Measurements from ENCODE around the gene SV2B. TPM values are rescaled to one million over a fixed set of nuclear protein-coding genes. Genes with fewer than 3 reads are reported as not detected.

Gene SV2B
- total RNA-seq, 1 donor, result not detected

DNA sequence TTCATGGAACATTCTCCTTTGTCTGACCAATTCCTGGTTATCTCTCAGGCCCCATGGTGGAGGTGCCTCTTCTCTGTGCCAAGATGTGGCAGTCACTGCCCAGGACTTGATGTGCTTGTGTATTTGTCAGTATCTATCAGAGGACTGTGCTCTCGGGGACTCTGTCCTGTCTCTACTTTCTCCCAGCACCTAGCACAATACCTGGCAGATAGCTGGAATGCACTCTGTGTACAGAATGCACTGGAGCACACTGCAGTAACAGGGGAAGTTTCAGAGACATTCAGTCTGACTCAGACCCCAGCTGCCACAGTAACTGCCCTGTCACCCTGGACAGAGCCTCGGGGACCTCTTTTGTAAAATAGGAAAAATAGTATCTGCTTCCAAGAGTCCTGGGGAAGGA is 34.6 kb upstream of the SV2B start:
- H3K4me3 ChIP-seq (ENCODE audit: low read depth, low read length), result no peak overlapping the region
- DNase-seq (ENCODE audit: low read depth), result no peak
- TF ChIP-seq, protein P1, sequence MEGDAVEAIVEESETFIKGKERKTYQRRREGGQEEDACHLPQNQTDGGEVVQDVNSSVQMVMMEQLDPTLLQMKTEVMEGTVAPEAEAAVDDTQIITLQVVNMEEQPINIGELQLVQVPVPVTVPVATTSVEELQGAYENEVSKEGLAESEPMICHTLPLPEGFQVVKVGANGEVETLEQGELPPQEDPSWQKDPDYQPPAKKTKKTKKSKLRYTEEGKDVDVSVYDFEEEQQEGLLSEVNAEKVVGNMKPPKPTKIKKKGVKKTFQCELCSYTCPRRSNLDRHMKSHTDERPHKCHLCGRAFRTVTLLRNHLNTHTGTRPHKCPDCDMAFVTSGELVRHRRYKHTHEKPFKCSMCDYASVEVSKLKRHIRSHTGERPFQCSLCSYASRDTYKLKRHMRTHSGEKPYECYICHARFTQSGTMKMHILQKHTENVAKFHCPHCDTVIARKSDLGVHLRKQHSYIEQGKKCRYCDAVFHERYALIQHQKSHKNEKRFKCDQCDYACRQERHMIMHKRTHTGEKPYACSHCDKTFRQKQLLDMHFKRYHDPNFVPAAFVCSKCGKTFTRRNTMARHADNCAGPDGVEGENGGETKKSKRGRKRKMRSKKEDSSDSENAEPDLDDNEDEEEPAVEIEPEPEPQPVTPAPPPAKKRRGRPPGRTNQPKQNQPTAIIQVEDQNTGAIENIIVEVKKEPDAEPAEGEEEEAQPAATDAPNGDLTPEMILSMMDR (IDR thresholded peaks at IDR 0.05; ENCODE audit: insufficient read depth, low read depth, low read length), result no peak

DNA sequence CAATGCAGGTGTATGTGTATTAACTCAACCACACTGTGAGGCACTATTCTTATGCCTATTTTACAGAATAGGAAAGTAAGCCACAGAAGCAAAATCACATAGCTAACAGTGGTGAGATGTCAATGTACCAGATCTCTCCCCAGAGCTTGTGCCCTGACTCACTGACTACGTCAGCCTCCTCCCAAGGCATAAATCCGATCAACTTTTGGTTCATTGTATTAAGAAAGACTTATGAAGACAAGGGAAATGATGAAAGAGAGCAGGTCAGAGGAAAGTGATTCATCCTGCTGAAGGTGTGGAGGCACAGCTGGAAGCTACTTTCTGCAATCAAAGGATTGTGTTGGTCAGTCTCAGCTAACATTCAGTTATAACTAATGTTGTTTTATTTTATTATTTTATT is 33.0 kb upstream of the SV2B start:
- no peak overlapping the region for H3K4me3 ChIP-seq (ENCODE audit: low read depth, low read length)
- DNase-seq (ENCODE audit: low read depth), result no peak
- TF ChIP-seq, protein P1 (IDR thresholded peaks at IDR 0.05; ENCODE audit: insufficient read depth, low read depth, low read length), result no peak

DNA sequence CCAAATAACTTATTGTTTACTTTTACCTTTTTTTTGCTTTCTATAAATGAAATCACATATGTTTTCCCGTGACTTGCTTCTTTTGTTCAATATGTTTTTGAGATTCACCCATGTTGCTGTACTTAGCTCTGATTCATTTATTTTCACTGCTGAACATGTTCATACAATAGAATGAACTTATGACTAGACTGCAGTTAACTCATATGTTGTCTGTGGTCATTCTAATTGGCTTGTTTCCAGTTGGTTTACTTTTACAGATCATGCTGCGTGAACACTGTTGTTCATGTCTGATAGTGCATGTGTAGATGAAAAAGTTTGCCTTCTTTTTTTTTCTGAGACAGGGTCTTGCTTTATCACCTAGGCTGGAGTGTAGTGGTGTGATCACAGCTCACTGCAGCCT is 31.6 kb upstream of the SV2B start:
- no peak overlapping the region for H3K4me3 ChIP-seq (ENCODE audit: low read depth, low read length)
- TF ChIP-seq, protein P1 (IDR thresholded peaks at IDR 0.05; ENCODE audit: insufficient read depth, low read depth, low read length), result no peak
- no peak for DNase-seq (ENCODE audit: low read depth)

DNA sequence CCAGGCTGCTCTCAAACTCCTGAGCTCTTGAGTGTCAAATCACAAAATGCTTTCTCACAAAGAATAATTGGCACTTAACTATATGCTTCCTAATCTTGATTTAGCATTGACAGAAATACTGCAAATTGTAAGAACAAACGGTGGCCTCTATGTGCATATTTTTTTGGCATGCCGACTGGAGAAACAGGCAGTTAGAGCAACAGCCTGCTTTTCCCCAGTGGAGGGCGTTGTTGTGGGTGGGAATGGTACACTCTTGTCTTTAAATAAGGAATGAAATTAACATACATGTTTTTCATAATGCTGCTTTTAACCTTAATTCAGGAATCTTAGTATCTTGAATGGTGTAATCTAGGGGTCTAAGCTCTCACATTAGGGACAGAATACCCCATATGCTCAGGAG is 31.1 kb upstream of the SV2B start:
- TF ChIP-seq, protein P1 (IDR thresholded peaks at IDR 0.05; ENCODE audit: insufficient read depth, low read depth, low read length), result no peak
- no peak for DNase-seq (ENCODE audit: low read depth)

DNA sequence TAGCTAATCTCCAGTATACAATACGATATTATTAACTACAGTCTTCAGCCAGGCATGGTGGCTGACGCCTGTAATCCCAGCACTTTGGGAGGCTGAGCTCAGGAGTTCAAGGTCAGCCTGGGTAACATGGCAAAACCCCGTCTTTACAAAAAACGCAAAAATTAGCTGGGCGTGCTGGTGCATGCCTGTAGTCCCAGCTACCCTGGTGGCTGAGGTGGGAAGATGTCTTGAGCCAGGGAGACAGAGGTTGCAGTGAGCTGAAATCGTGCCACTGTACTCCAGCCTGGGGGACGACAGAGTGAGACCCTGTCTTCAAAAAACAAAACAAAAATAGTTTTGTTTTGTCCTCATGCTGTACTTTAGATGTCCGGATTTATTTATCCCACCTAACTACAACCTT is 29.2 kb upstream of the SV2B start:
- no peak overlapping the region for H3K4me3 ChIP-seq (ENCODE audit: low read depth, low read length)
- TF ChIP-seq, protein P1 (IDR thresholded peaks at IDR 0.05; ENCODE audit: insufficient read depth, low read depth, low read length), result no peak

More for the DNA sequence above, 31.1 kb upstream of the SV2B start:
- no peak overlapping the region for H3K4me3 ChIP-seq (ENCODE audit: low read depth, low read length)

DNA sequence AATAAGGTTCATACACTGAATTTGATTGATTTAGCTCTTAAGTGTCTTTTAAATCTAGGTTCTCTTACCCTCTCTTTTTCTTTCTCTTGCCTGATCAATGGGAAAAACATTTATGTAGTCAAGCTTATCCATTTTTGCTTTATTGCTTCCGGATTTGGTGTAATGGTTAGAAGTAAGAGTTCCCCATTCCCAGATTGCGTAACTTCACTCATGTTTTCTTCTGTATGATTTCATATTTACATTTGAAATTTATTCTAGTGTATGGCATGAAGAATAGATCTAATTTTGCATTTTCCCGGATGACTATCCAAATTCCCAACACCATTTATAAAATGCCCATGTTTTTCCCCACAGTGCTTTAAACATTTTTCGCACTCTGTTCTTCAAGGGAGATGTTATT is 27.9 kb upstream of the SV2B start:
- DNase-seq (ENCODE audit: low read depth), result no peak
- H3K4me3 ChIP-seq (ENCODE audit: low read depth, low read length), result no peak overlapping the region
- TF ChIP-seq, protein P1 (IDR thresholded peaks at IDR 0.05; ENCODE audit: insufficient read depth, low read depth, low read length), result no peak

More for the DNA sequence above, 29.2 kb upstream of the SV2B start:
- DNase-seq (ENCODE audit: low read depth), result no peak

DNA sequence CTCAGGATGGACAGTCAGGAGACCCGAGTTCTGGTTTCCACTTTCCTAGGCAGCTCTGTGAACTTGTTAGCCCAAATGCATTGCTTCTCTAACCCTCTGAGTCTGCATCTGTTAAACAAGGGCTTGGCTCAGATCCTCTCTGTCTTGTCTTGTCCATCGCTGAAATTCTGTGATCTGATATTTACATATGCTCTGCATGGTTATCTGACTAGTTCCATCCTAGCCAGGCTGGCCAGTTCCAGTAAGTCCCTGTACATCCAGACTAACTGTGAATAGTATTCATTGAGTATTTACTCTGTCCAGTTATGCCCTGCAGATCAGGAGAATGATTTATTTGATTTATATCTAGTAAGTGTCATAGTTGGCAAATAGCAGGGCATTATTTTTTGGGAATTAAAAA is 27.0 kb upstream of the SV2B start:
- no peak overlapping the region for H3K4me3 ChIP-seq (ENCODE audit: low read depth, low read length)
- no peak for DNase-seq (ENCODE audit: low read depth)
- TF ChIP-seq, protein P1 (IDR thresholded peaks at IDR 0.05; ENCODE audit: insufficient read depth, low read depth, low read length), result no peak

Data from fibroblast of villous mesenchyme (primary cell).